ENCODE measurements around the gene WDR4. TPM values are rescaled to one million over a fixed set of nuclear protein-coding genes. Genes with fewer than 3 reads are reported as not detected.
"Not testable (repeated sequence)": the region's sequence is repeated elsewhere in the genome, so short reads cannot be mapped to it uniquely, and the experiment has no call there.

Gene WDR4
- total RNA-seq, 6 experiments from 2014 or later: 6.3 to 10.5 (median 8.0) TPM

DNA sequence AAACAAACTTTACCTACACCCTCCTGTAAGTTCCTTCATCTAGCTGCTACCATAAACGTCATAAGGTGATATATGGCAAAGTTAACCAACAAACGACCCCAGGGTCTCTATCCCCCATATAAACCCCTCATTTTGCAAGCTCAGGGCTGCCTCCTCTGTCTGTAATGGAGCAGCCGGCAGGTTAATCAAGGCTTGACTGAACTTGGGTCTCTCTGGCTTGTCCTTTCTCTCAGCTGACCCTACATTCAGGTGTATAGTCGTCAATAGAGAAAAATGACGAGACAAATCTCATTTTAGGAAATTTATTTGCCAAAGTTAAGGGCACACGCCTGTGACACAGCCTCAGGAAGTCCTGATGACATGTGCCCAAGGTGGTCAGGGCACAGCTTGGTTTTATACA lies 67.4 kb downstream of the WDR4 start:
- intact Hi-C loops (cut with DNase I): loop anchor here in 1 of 2 donors (10.0 kb wide), 1 partner anchor 157 kb away; the partner anchor contains the start of gene PDE9A
- no peak for ATAC-seq

DNA sequence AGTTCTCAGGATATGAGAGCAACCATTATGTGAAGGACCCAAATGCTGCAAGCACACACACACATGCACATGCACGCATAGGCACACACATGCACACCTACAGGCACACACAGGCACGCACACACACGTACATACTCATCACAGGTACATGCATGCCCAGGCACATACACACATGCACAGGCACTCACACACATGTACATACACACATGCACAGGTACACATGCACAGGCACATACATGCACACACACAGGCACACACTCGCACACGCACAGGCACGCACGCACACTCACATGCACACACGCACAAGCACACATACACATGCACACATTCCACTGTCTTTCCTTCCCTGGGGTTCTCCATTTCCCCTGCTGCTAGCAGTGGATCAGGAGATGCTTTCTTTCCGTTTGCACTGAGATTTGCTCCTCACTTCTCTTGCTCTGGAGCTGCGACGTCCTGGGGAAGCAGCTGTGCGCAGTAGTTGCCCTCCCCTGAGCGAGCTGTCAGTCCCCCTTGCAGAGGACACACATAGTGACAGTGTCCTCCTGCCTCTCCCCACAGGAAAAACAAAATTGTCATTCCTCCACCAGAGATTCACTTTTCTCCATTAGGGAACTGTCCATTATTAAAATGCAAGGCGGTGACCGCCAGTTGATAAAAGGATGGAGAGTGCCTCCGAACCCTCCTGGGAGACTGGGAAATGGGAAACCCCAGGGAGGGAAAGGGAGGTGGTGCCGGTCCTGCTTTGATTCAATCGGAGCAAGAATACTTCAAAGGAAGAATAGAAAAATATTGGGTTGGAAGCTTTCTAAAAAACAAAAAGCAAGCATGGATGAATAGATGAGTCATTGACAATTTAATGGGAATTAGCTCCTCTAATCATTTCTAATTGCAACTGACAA lies 69.5 kb downstream of the WDR4 start:
- TF ChIP-seq, protein P1, sequence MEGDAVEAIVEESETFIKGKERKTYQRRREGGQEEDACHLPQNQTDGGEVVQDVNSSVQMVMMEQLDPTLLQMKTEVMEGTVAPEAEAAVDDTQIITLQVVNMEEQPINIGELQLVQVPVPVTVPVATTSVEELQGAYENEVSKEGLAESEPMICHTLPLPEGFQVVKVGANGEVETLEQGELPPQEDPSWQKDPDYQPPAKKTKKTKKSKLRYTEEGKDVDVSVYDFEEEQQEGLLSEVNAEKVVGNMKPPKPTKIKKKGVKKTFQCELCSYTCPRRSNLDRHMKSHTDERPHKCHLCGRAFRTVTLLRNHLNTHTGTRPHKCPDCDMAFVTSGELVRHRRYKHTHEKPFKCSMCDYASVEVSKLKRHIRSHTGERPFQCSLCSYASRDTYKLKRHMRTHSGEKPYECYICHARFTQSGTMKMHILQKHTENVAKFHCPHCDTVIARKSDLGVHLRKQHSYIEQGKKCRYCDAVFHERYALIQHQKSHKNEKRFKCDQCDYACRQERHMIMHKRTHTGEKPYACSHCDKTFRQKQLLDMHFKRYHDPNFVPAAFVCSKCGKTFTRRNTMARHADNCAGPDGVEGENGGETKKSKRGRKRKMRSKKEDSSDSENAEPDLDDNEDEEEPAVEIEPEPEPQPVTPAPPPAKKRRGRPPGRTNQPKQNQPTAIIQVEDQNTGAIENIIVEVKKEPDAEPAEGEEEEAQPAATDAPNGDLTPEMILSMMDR (IDR thresholded peaks at IDR 0.05): no peak
- no peak for TF ChIP-seq POLR2A (IDR thresholded peaks at IDR 0.05)
- intact Hi-C loops (cut with DNase I): loop anchor here (10.0 kb wide), 1 partner anchor 155 kb away; the partner anchor contains the start of gene PDE9A (in 2 of the 2)
- WGBS (ENCODE audit: insufficient coverage, low coverage, low lambda C conversion rate, missing lambda C conversion rate): 86% methylated on average over 12 of the region's 18 CpGs
- Histone ChIP-seq H3K4me1 (no peaks in the 10 kb centered on the region), H3K36me3 (no peaks in the 10 kb centered on the region), H3K27ac (no peak overlapping the region), H3K4me3 (no peak overlapping the region), H3K27me3 (no peaks in the 10 kb centered on the region), H3K9me3 (no peaks in the 10 kb centered on the region)
- no peak for DNase-seq
- no peak for ATAC-seq

More for the DNA sequence above, 67.4 kb downstream of the WDR4 start:
- no peaks in the 10 kb centered on the region for H3K36me3 ChIP-seq
- no peak overlapping the region for H3K27ac ChIP-seq
- H3K4me1 ChIP-seq: no peaks in the 10 kb centered on the region
- TF ChIP-seq POLR2A (IDR thresholded peaks at IDR 0.05): no peak
- TF ChIP-seq, protein P1 (IDR thresholded peaks at IDR 0.05): no peak
- H3K4me3 ChIP-seq: no peak overlapping the region
- no peak for DNase-seq
- H3K27me3 ChIP-seq: no peaks in the 10 kb centered on the region
- H3K9me3 ChIP-seq: no peaks in the 10 kb centered on the region
- 49% methylated on average over 6 of the region's 6 CpGs for WGBS (ENCODE audit: insufficient coverage, low coverage, low lambda C conversion rate, missing lambda C conversion rate)

DNA sequence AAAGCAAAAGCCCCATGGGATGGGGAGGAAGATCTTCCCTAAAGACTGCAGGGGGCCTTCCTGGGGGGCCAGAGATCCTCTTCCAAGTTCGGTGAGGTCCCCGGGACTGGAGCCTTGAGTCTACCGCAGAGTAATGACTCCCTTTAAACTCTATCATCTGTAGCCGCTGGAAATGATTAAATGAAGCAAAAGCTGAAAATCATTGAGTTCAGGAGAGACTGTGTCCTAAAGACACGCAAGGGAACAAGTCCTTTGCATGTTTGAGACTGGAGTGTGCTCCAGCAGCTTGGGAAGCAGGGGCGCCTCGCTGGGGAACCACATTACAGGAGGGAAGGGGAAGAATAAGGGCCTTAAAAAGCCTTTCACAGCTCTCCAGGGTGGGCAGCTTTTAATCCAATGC lies 70.2 kb downstream of the WDR4 start:
- WGBS (ENCODE audit: insufficient coverage, low coverage, low lambda C conversion rate, missing lambda C conversion rate): 77% methylated on average over 6 of the region's 7 CpGs
- no peak for TF ChIP-seq POLR2A (IDR thresholded peaks at IDR 0.05)
- TF ChIP-seq, protein P1 (IDR thresholded peaks at IDR 0.05): no peak
- intact Hi-C loops (cut with DNase I): loop anchor here in 1 of 2 donors (10.0 kb wide), 1 partner anchor 154 kb away; the partner anchor contains the start of gene PDE9A
- no peaks in the 10 kb centered on the region for H3K4me1 ChIP-seq
- no peaks in the 10 kb centered on the region for H3K27me3 ChIP-seq
- no peak overlapping the region for H3K4me3 ChIP-seq
- no peak for DNase-seq
- H3K36me3 ChIP-seq: no peaks in the 10 kb centered on the region
- ATAC-seq: no peak
- H3K27ac ChIP-seq: no peak overlapping the region
- H3K9me3 ChIP-seq: no peaks in the 10 kb centered on the region

DNA sequence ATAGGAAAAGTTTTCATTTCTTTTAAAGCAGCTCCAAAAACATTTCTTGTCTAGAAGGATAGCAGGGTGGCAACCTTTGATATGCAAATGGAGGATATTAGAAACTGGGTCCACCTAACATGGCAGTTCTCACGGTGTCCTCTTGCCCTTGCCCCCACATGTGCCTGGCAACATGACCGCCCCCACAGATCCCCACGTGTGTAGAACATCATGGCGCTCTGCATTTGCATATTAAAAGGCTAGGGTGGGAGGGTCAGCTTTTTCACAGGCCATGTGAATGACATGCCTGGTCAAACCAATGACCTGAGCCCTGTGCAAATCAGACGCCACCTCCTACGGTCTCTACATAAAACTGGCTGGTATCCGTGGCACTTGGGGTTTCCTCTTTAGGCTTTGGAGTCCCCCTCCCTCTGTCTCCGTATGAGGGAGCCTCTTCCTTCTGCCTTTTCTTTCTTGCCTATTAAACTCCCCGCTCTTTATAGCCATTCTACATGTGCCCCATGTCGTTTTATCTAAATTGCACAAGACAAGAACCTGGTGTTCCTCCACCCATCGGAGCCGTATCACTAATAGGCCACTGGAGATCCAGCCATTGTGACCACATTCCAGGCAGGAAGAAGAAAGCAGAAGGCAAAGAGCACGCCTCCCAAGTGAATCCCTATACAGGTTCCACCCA lies 71.3 kb downstream of the WDR4 start:
- intact Hi-C loops (cut with DNase I): loop anchor here in 1 of 2 donors (10.0 kb wide), 1 partner anchor 153 kb away; the partner anchor contains the start of gene PDE9A
- Histone ChIP-seq H3K27me3 (no peaks in the 10 kb centered on the region), H3K4me3 (no peak overlapping the region), H3K9me3 (no peaks in the 10 kb centered on the region), H3K4me1 (no peaks in the 10 kb centered on the region), H3K27ac (no peak overlapping the region), H3K36me3 (no peaks in the 10 kb centered on the region)
- DNase-seq: no peak
- no peak for TF ChIP-seq POLR2A (IDR thresholded peaks at IDR 0.05)
- TF ChIP-seq, protein P1 (IDR thresholded peaks at IDR 0.05): no peak
- 82% methylated on average over 7 of the region's 13 CpGs for WGBS (ENCODE audit: insufficient coverage, low coverage, low lambda C conversion rate, missing lambda C conversion rate)
- no peak for ATAC-seq

DNA sequence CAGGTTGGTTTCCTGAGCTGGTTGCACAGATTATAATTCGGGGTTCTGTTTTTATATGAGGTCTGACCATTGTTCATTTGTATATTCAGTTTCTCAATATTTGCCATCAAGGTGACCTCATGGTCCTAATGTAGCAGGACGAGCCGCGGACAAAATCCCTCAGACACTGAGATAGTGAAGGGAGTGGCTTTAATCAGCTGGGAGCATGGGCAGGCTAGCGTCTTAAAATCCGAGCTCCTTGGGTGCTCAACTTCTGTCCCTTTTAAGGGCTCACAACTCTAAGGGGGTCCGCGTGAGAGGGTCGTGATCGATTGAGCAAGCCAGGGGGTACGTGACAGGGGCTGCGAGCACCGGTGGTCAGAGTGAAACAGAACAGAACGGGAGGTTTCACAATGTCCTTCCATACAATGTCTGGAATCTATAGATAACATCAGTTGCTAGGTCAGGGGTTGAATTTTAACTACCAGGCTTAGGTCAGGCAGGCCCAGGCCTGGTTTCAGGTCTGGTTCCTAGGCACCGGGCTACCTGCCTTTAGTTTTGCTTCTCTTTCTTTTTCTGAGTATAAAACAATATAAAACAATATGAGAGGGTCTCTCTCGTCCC lies 71.9 kb downstream of the WDR4 start:
- 65% methylated on average over 15 of the region's 16 CpGs for WGBS (ENCODE audit: insufficient coverage, low coverage, low lambda C conversion rate, missing lambda C conversion rate)
- intact Hi-C loops (cut with DNase I): loop anchor here in 1 of 2 donors (10.0 kb wide), 1 partner anchor 153 kb away; the partner anchor contains the start of gene PDE9A
- not testable (repeated sequence) for H3K27me3 ChIP-seq, ATAC-seq, H3K4me1 ChIP-seq, H3K4me3 ChIP-seq, H3K27ac ChIP-seq, H3K36me3 ChIP-seq, DNase-seq, H3K9me3 ChIP-seq
